Caco-2 (cell line): ENCODE results near the gene CPB1. TPM values are rescaled to one million over a fixed set of nuclear protein-coding genes. Genes with fewer than 3 reads are reported as not detected.

ENCODE experiments used
- BruUV-seq: library from RNA; stranded (reverse); fragments of 400-500 nt; replicated peaks from 2 replicates; lab custom pipeline; 2021; lab: Mats Ljungman, UMichigan
- CTCF ChIA-PET: fragments of 300-600 bp; sonication (Branson Sonifier 250); formaldehyde crosslinking; loops from one replicate; lab custom pipeline; 2022; ENCODE audit warnings: antibody characterized with exemption; lab: Charles Lee
- POLR2A ChIA-PET: fragments of 300-600 bp; sonication (Branson Sonifier 250); formaldehyde crosslinking; loops from one replicate; lab custom pipeline; 2022; ENCODE audit warnings: antibody characterized with exemption; lab: Charles Lee
- DNase-seq, 2 experiments: peaks; one replicate each; pipeline versions ENCODE4 v3.0.0 to v3.0.0-alpha.2; 2020 to 2022
- H3K27me3 ChIP-seq: replicated peaks from 2 replicates; pipeline ENCODE4 v1.6.0; 2011; ENCODE audit warnings: low read length; ENCODE audit not compliant: control insufficient read depth, insufficient read depth
- H3K36me3 ChIP-seq: 2 replicates; pipeline ENCODE4 v1.5.1; 2011; ENCODE audit warnings: low read length; ENCODE audit not compliant: control insufficient read depth, insufficient read depth
- H3K4me1 ChIP-seq: fragments of 250-450 bp; sonication (Bioruptor Pico); 2 replicates; pipeline ENCODE4 v1.5.1; 2020; ENCODE audit warnings: mild to moderate bottlenecking
- H3K4me3 ChIP-seq: 2 replicates; pipeline ENCODE4 v1.5.1; 2011; ENCODE audit warnings: low read depth, mild to moderate bottlenecking, control low read depth, low read length
- H3K9me3 ChIP-seq: fragments of 250-450 bp; sonication (Bioruptor Pico); 2 replicates; pipeline ENCODE4 v1.5.1; 2020; ENCODE audit warnings: mild to moderate bottlenecking, moderate library complexity
- H3K27ac Mint-ChIP-seq: one replicate; pipeline ENCODE4 v1.8.0; 2022; ENCODE audit warnings: mixed read lengths; ENCODE audit not compliant: unreplicated experiment
- H3K27me3 Mint-ChIP-seq: one replicate; pipeline ENCODE4 v1.8.0; 2022; ENCODE audit warnings: mixed read lengths; ENCODE audit not compliant: insufficient read depth, unreplicated experiment
- H3K36me3 Mint-ChIP-seq: one replicate; pipeline ENCODE4 v1.8.0; 2022; ENCODE audit warnings: mild to moderate bottlenecking, mixed read lengths; ENCODE audit not compliant: insufficient read depth, unreplicated experiment
- H3K4me1 Mint-ChIP-seq: one replicate; pipeline ENCODE4 v1.8.0; 2022; ENCODE audit warnings: low read depth, mixed read lengths; ENCODE audit not compliant: unreplicated experiment
- H3K4me3 Mint-ChIP-seq: one replicate; pipeline ENCODE4 v1.8.0; 2022; ENCODE audit warnings: mild to moderate bottlenecking, moderate library complexity, mixed read lengths; ENCODE audit not compliant: unreplicated experiment
- H3K9me3 Mint-ChIP-seq: one replicate; pipeline ENCODE4 v1.8.0; 2022; ENCODE audit warnings: mixed read lengths; ENCODE audit not compliant: unreplicated experiment
- intact Hi-C: fragments of 100-400 bp; cut with micrococcal nuclease; formaldehyde crosslinking; loops from one replicate; pipeline ENCODE4 v1.10.0; 2022; ENCODE audit not compliant: unreplicated experiment
- total RNA-seq: library from RNA; stranded (reverse); gene quantifications from 2 replicates; pipeline ENCODE4 v1.2.3, GENCODE V29; 2022
- TF ChIP-seq, protein P1 (sequence below), 2 experiments: fragments of 200-600 bp in 1 of 2; IDR thresholded peaks; 1 replicate in 1 of 2; 2 replicates in 1 of 2; pipeline versions ENCODE4 v1.5.1 to v1.8.0; 2011 to 2022; ENCODE audit warnings: antibody characterized with exemption in 1 of 2, control low read depth in 1 of 2, inconsistent platforms in 1 of 2, low read depth in 1 of 2, low read length in 1 of 2, mild to moderate bottlenecking in 1 of 2, moderate library complexity in 1 of 2; ENCODE audit not compliant: insufficient read depth in 1 of 2, severe bottlenecking in 1 of 2, unreplicated experiment in 1 of 2

The CPB1 gene
- total RNA-seq, 1 experiment from 2014 or later = not detected

GRCh38 chr3:148809835-148810234 is 17.8 kb upstream of the CPB1 start:
- no peak for DNase-seq
- Mint-ChIP-seq H3K9me3 (no peaks in the 10 kb centered on the region), H3K27me3 (no peaks in the 10 kb centered on the region), H3K36me3 (no peaks in the 10 kb centered on the region), H3K4me1 (peaks cover 7% of the 10 kb centered on the region), H3K27ac (no peak overlapping the region), H3K4me3 (no peak overlapping the region)
- Histone ChIP-seq H3K4me3 (no peak overlapping the region), H3K27me3 (no peaks in the 10 kb centered on the region), H3K4me1 (peaks cover 6% of the 10 kb centered on the region; the same call in 1 of the 2 replicates), H3K36me3 (no peaks in the 10 kb centered on the region), H3K9me3 (no peaks in the 10 kb centered on the region)
- ChIA-PET POLR2A (no interaction called here), CTCF (no interaction called here)
- intact Hi-C loops = no loop called here
- no TSS peak for BruUV-seq
- TF ChIP-seq, protein P1, sequence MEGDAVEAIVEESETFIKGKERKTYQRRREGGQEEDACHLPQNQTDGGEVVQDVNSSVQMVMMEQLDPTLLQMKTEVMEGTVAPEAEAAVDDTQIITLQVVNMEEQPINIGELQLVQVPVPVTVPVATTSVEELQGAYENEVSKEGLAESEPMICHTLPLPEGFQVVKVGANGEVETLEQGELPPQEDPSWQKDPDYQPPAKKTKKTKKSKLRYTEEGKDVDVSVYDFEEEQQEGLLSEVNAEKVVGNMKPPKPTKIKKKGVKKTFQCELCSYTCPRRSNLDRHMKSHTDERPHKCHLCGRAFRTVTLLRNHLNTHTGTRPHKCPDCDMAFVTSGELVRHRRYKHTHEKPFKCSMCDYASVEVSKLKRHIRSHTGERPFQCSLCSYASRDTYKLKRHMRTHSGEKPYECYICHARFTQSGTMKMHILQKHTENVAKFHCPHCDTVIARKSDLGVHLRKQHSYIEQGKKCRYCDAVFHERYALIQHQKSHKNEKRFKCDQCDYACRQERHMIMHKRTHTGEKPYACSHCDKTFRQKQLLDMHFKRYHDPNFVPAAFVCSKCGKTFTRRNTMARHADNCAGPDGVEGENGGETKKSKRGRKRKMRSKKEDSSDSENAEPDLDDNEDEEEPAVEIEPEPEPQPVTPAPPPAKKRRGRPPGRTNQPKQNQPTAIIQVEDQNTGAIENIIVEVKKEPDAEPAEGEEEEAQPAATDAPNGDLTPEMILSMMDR (IDR thresholded peaks at IDR 0.05; ENCODE audit: insufficient read depth in 1 of 2, low read depth in 1 of 2, low read length in 1 of 2, severe bottlenecking in 1 of 2, unreplicated experiment in 1 of 2) = no peak

DNA sequence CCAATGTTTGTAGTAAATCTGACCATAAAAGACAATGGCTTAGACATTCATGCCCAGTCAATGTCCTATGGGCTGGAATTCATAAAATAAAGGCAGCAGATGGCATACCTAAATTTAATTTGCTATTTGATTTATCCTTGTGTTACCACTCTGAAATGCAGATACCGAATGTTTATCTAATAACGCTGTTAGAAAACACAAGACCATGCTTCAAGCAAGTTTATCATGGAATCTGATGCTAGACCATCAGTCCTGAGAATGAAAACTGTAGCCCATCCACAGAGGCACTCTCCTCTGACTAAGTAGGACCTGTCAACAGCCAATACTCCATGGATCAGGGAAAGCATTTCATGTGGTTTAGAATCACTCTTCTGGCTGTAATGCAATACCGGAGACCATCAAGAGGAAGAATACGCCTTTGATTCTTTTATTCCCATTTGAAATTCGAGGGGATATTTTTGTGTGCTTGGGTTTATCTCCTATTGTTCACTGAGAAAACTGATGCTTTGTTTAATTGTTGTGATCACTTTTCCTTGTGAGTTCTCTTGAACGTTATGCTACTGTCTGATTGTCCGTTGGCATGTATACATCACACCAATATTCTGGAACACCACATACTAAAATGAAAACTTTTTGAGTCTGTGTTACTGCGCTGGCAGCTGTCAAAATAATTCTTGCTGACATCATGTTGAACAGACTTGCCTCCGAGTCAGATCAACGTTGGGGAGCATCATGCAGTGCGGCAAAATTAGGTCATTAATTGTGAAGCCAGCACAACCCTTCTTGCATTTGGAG is 12.1 kb upstream of the CPB1 start:
- Histone ChIP-seq H3K9me3 (no peaks in the 10 kb centered on the region), H3K27me3 (no peaks in the 10 kb centered on the region), H3K4me3 (no peak overlapping the region), H3K36me3 (no peaks in the 10 kb centered on the region), H3K4me1 (no peaks in the 10 kb centered on the region)
- TF ChIP-seq, protein P1 (IDR thresholded peaks at IDR 0.05; ENCODE audit: insufficient read depth in 1 of 2, low read depth in 1 of 2, low read length in 1 of 2, severe bottlenecking in 1 of 2, unreplicated experiment in 1 of 2) = no peak
- H3K4me3 Mint-ChIP-seq = no peak overlapping the region
- POLR2A ChIA-PET = no interaction called here
- no peaks in the 10 kb centered on the region for H3K36me3 Mint-ChIP-seq
- H3K27me3 Mint-ChIP-seq = no peaks in the 10 kb centered on the region
- H3K9me3 Mint-ChIP-seq = no peaks in the 10 kb centered on the region
- intact Hi-C loops = no loop called here
- H3K4me1 Mint-ChIP-seq = peaks cover 1% of the 10 kb centered on the region
- CTCF ChIA-PET = no interaction called here
- no TSS peak for BruUV-seq
- DNase-seq = no peak
- no peak overlapping the region for H3K27ac Mint-ChIP-seq

- no peaks in the 10 kb centered on the region for H3K9me3 Mint-ChIP-seq
- no peaks in the 10 kb centered on the region for H3K27me3 Mint-ChIP-seq
- Histone ChIP-seq H3K4me1 (no peaks in the 10 kb centered on the region), H3K9me3 (no peaks in the 10 kb centered on the region), H3K27me3 (no peaks in the 10 kb centered on the region), H3K4me3 (no peak overlapping the region), H3K36me3 (no peaks in the 10 kb centered on the region)
- H3K27ac Mint-ChIP-seq = no peak overlapping the region
- no peaks in the 10 kb centered on the region for H3K36me3 Mint-ChIP-seq
- H3K4me3 Mint-ChIP-seq = no peak overlapping the region
- intact Hi-C loops = no loop called here
- DNase-seq = no peak
- ChIA-PET CTCF (no interaction called here), POLR2A (no interaction called here)
- TF ChIP-seq, protein P1 (IDR thresholded peaks at IDR 0.05; ENCODE audit: insufficient read depth in 1 of 2, low read depth in 1 of 2, low read length in 1 of 2, severe bottlenecking in 1 of 2, unreplicated experiment in 1 of 2) = no peak
- peaks cover 7% of the 10 kb centered on the region for H3K4me1 Mint-ChIP-seq
- BruUV-seq = no TSS peak
These were observed 11.2 kb upstream of the CPB1 start for GRCh38 chr3:148816427-148816826.
